Skin of body (tissue), 1 donor: ENCODE results near the gene MCUR1. TPM values are rescaled to one million over a fixed set of nuclear protein-coding genes. Genes with fewer than 3 reads are reported as not detected.

Experiments used
- total RNA-seq: library from RNA; depleted of rRNA; stranded (reverse); fragments of >200 nt; gene quantifications from one replicate; pipeline ENCODE4 v1.2.3, GENCODE V29; 2014

The MCUR1 gene
- total RNA-seq, 1 donor from 2014 or later, result 10.1 TPM

Other genes starting within 250 kb of the MCUR1 start
- 6.9 TPM for gene SIRT5, start 240.0 kb downstream of the MCUR1 start, total RNA-seq
- gene NOL7, start 199.2 kb downstream of the MCUR1 start, total RNA-seq, result 36.4 TPM
- 41.1 TPM for gene RANBP9, start 102.7 kb downstream of the MCUR1 start, total RNA-seq
- 1.1 TPM for gene RNF182, start 110.4 kb upstream of the MCUR1 start, total RNA-seq